IMR-90 (cell line): Measurements from ENCODE around the gene ATG7.

ENCODE experiments used
- CEBPB ChIP-seq: IDR thresholded peaks from 2 replicates; pipeline ENCODE4 v1.6.1; 2012; ENCODE audit warnings: low read depth, low read length, improper control_type of control experiment
- MAZ ChIP-seq: IDR thresholded peaks from 2 replicates; pipeline ENCODE4 v1.6.1; 2012; ENCODE audit warnings: low read depth, mild to moderate bottlenecking, low read length, improper control_type of control experiment, moderate library complexity, borderline replicate concordance
- POLR2A ChIP-seq: IDR thresholded peaks from 2 replicates; pipeline ENCODE4 v1.6.1; 2012; ENCODE audit warnings: mild to moderate bottlenecking, low read depth, low read length
- RCOR1 ChIP-seq: IDR thresholded peaks from 2 replicates; pipeline ENCODE4 v1.6.1; 2012; ENCODE audit warnings: mild to moderate bottlenecking, low read length, improper control_type of control experiment; ENCODE audit not compliant: insufficient replicate concordance
- RFX5 ChIP-seq: IDR thresholded peaks from 2 replicates; pipeline ENCODE4 v1.8.0; 2012; ENCODE audit warnings: low read depth, mild to moderate bottlenecking, low read length, moderate library complexity
- TF ChIP-seq, protein P1 (sequence below): conservative IDR thresholded peaks from 2 replicates; pipeline ENCODE4 v1.5.1; 2012; ENCODE audit warnings: mild to moderate bottlenecking, low read depth, low read length, improper control_type of control experiment

DNA sequence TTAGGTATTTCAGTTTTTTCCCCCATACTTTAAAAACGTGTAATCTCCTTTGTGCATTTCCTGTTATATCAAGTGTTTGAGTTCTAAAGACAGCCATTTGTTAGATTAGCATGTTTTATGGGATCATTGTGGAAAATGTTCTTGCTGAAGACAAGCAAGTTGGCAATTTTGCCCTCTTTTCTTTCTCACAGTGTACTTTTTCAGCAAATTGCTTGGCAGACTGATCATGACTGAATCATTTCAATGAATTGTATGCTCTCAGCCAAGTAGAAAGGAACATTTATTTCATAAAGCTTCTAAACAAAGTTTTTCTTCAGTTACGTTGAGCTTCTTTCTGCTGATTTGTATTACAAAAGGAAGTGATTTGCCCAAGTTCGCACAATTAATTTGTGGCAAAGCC lies 51.6 kb downstream of the ATG7 start:
- TF ChIP-seq MAZ = no peak
- TF ChIP-seq, protein P1, sequence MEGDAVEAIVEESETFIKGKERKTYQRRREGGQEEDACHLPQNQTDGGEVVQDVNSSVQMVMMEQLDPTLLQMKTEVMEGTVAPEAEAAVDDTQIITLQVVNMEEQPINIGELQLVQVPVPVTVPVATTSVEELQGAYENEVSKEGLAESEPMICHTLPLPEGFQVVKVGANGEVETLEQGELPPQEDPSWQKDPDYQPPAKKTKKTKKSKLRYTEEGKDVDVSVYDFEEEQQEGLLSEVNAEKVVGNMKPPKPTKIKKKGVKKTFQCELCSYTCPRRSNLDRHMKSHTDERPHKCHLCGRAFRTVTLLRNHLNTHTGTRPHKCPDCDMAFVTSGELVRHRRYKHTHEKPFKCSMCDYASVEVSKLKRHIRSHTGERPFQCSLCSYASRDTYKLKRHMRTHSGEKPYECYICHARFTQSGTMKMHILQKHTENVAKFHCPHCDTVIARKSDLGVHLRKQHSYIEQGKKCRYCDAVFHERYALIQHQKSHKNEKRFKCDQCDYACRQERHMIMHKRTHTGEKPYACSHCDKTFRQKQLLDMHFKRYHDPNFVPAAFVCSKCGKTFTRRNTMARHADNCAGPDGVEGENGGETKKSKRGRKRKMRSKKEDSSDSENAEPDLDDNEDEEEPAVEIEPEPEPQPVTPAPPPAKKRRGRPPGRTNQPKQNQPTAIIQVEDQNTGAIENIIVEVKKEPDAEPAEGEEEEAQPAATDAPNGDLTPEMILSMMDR = no peak
- no peak for TF ChIP-seq POLR2A
- no peak for TF ChIP-seq RCOR1
- TF ChIP-seq RFX5 = no peak
- TF ChIP-seq CEBPB = no peak
